HEK293 (cell line): ENCODE data around the gene IGFALS.

Experiments used
- CTCF ChIA-PET: fragments of 350-600 bp; formaldehyde crosslinking; extraction: SDS; loops from one replicate; lab custom pipeline; 2021; ENCODE audit warnings: antibody characterized with exemption; lab: Yijun Ruan, JAX
- POLR2A ChIA-PET: fragments of 300-600 bp; formaldehyde crosslinking; extraction: SDS; loops from one replicate; lab custom pipeline; 2020; ENCODE audit warnings: antibody characterized with exemption, inconsistent platforms; lab: Yijun Ruan, JAX
- H3K27ac ChIP-seq: fragments of 200-500 bp; sonication (Bioruptor generic); 2 replicates; pipeline ENCODE4 v1.5.1; 2014; ENCODE audit warnings: low read depth, low read length, control low read depth, inconsistent platforms; ENCODE audit errors: extremely low read depth
- H3K36me3 ChIP-seq, 2 experiments: fragments of 200-500 bp in 1 of 2; sonication (Bioruptor generic) in 1 of 2; 1 replicate in 1 of 2; 2 replicates in 1 of 2; pipeline ENCODE4 v1.5.1; 2014 to 2017; ENCODE audit warnings: inconsistent platforms in 2 of 2, low read length in 2 of 2; ENCODE audit not compliant: control insufficient read depth in 2 of 2, insufficient read depth in 1 of 2
- H3K4me1 ChIP-seq: fragments of 200-500 bp; sonication (Bioruptor generic); 2 replicates; pipeline ENCODE4 v1.5.1; 2014; ENCODE audit warnings: mild to moderate bottlenecking, low read length, inconsistent platforms; ENCODE audit not compliant: control insufficient read depth, insufficient read depth
- H3K4me3 ChIP-seq: 2 replicates; pipeline ENCODE4 v1.5.1; 2011; ENCODE audit warnings: low read depth, mild to moderate bottlenecking, control low read depth, low read length, moderate library complexity
- H3K9me3 ChIP-seq: fragments of 200-500 bp; sonication (Bioruptor generic); 2 replicates; pipeline ENCODE4 v1.5.1; 2014; ENCODE audit warnings: low read depth, low read length, inconsistent platforms; ENCODE audit not compliant: control insufficient read depth, insufficient read depth
- BCL11B ChIP-seq: fragments of 450-650 bp; formaldehyde crosslinking; IDR thresholded peaks from 2 replicates; pipeline ENCODE4 v1.5.1; 2016; ENCODE audit warnings: low read depth, missing biosample characterization, missing genetic modification characterization
- ZBTB17 ChIP-seq: fragments of 450-650 bp; formaldehyde crosslinking; IDR thresholded peaks from 2 replicates; pipeline ENCODE4 v1.5.1; 2016; ENCODE audit warnings: missing biosample characterization, missing genetic modification characterization
- ZBTB6 ChIP-seq: fragments of 450-650 bp; formaldehyde crosslinking; IDR thresholded peaks from 2 replicates; pipeline ENCODE4 v1.5.1; 2017; ENCODE audit warnings: missing biosample characterization, missing genetic modification characterization
- ZFP41 ChIP-seq: fragments of 450-650 bp; formaldehyde crosslinking; IDR thresholded peaks from 2 replicates; pipeline ENCODE4 v1.5.1; 2016; ENCODE audit warnings: missing biosample characterization, missing genetic modification characterization, borderline replicate concordance
- ZNF121 ChIP-seq: fragments of 450-650 bp; formaldehyde crosslinking; IDR thresholded peaks from 2 replicates; pipeline ENCODE4 v1.5.1; 2016; ENCODE audit warnings: missing biosample characterization, missing genetic modification characterization
- ZNF423 ChIP-seq: fragments of 450-650 bp; formaldehyde crosslinking; IDR thresholded peaks from 2 replicates; pipeline ENCODE4 v1.5.1; 2016; ENCODE audit warnings: missing biosample characterization, missing genetic modification characterization
- ZNF433 ChIP-seq: fragments of 450-650 bp; formaldehyde crosslinking; IDR thresholded peaks from 2 replicates; pipeline ENCODE4 v1.5.1; 2016; ENCODE audit warnings: missing biosample characterization, missing genetic modification characterization, low read depth
- ZNF521 ChIP-seq: fragments of 450-650 bp; formaldehyde crosslinking; IDR thresholded peaks from 2 replicates; pipeline ENCODE4 v1.5.1; 2017; ENCODE audit warnings: missing biosample characterization, mild to moderate bottlenecking, missing genetic modification characterization
- ZNF560 ChIP-seq: fragments of 450-650 bp; formaldehyde crosslinking; IDR thresholded peaks from 2 replicates; pipeline ENCODE4 v1.5.1; 2017; ENCODE audit warnings: missing biosample characterization, missing genetic modification characterization, borderline replicate concordance
- ZNF600 ChIP-seq: fragments of 450-650 bp; formaldehyde crosslinking; IDR thresholded peaks from 2 replicates; pipeline ENCODE4 v1.5.1; 2016; ENCODE audit warnings: missing biosample characterization, missing genetic modification characterization
- ZNF645 ChIP-seq: fragments of 450-650 bp; formaldehyde crosslinking; IDR thresholded peaks from 2 replicates; pipeline ENCODE4; 2016; ENCODE audit warnings: missing biosample characterization, missing genetic modification characterization
- ZNF660 ChIP-seq: fragments of 450-650 bp; IDR thresholded peaks from 2 replicates; pipeline ENCODE4 v1.5.1; 2018; ENCODE audit warnings: missing biosample characterization, mild to moderate bottlenecking, missing genetic modification characterization
- ZNF830 ChIP-seq: fragments of 450-650 bp; IDR thresholded peaks from 2 replicates; pipeline ENCODE4 v1.5.0; 2018; ENCODE audit warnings: missing biosample characterization, missing genetic modification characterization, low read depth, mild to moderate bottlenecking, moderate library complexity
- TF ChIP-seq, protein P1 (sequence below): fragments of 450-650 bp; formaldehyde crosslinking; IDR thresholded peaks from 2 replicates; pipeline ENCODE4 v1.5.1; 2016; ENCODE audit warnings: missing biosample characterization, missing genetic modification characterization
- TF ChIP-seq, protein P2 (sequence below): fragments of 450-650 bp; formaldehyde crosslinking; conservative IDR thresholded peaks from 2 replicates; pipeline ENCODE4 v1.5.1; 2016; ENCODE audit warnings: low read depth, missing biosample characterization, missing genetic modification characterization

IGFALS gene

DNA sequence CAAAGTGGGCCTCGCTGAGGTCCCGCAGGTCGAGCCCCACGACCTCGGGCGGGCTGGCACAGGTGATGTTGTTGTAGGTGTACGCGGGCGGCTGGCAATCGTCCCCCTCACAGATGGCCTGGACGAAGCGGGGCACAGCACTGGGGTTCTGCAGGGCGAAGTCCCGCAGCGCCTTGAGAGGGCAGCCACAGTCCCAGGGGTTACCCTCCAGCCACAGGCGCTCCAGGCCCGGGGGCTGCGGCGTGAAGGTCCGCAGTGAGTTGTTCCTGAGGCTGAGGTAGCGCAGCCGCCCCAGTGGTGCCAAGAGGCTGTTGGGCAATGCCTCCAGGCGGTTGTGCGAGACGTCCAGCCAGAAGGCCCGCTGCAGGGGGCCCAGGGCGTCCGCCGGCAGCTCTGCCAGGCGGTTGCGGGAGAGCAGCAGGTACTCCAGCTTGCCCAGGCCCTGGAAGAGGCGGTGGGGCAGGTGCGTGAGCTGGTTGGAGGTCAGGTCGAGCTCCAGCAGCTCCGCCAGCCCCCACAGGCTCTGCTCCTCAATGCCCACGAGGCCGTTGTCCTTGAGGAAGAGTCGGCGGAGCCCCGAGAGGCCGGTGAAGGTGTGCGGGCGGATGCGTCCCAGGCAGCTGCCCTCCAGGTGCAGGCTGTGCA is 2.8 kb downstream of the IGFALS start:
- no peak for TF ChIP-seq ZNF660 (tag by site-specific recombination)
- peak; percentile 64; the same call in 1 of the 2 replicates for TF ChIP-seq BCL11B (tag by site-specific recombination)
- TF ChIP-seq, all 188 proteins: peak for 1
- no peaks in the 10 kb centered on the region for H3K4me1 ChIP-seq
- no peaks in the 10 kb centered on the region for H3K9me3 ChIP-seq
- H3K36me3 ChIP-seq = peaks cover 0 to 48% of the 10 kb centered on the region in 2 experiments; a peak in 2 of 3 replicates
- ChIA-PET POLR2A (interaction anchor here (0.8 to 3.8 kb wide), 2 partner anchors 9 to 13 kb away, joined by 3 to 19 read pairs; partner anchors contain the start of genes NUBP2 and SPSB3), CTCF (no interaction called here)
- H3K27ac ChIP-seq = no peak overlapping the region
- no peak overlapping the region for H3K4me3 ChIP-seq

DNA sequence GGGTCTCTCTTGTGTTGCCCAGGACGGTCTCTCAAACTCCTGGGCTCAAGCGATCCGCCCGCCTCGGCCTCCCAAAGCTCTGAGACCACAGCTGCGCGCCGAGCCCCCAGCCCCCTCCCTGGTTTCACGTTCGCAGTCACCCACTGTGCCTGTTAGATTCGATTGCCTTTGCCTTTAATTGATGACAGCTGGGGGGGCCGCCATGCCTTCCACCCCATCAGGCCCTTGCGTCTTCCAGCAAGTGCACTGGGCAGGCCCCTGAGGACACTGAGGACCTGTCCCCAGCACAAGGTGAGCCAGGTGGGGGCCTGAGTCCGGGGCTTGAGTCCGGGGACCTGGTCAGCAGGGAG is 3.3 kb downstream of the IGFALS start:
- ChIA-PET POLR2A (interaction anchor here (3.8 kb wide), 1 partner anchor 8 kb away, joined by 19 read pairs; the partner anchor contains the start of genes NUBP2 and SPSB3), CTCF (no interaction called here)
- peaks cover 0 to 53% of the 10 kb centered on the region in 2 experiments; a peak in 2 of 3 replicates for H3K36me3 ChIP-seq

More for the DNA sequence above, 3.3 kb downstream of the IGFALS start:
- Histone ChIP-seq H3K9me3 (no peaks in the 10 kb centered on the region), H3K4me3 (no peak overlapping the region), H3K4me1 (no peaks in the 10 kb centered on the region), H3K27ac (no peak overlapping the region)
- no peak for TF ChIP-seq ZNF121 (tag by site-specific recombination)
- TF ChIP-seq ZNF423 (tag by site-specific recombination) = no peak
- no peak for TF ChIP-seq ZFP41
- TF ChIP-seq ZNF560 = no peak
- TF ChIP-seq, protein P1, sequence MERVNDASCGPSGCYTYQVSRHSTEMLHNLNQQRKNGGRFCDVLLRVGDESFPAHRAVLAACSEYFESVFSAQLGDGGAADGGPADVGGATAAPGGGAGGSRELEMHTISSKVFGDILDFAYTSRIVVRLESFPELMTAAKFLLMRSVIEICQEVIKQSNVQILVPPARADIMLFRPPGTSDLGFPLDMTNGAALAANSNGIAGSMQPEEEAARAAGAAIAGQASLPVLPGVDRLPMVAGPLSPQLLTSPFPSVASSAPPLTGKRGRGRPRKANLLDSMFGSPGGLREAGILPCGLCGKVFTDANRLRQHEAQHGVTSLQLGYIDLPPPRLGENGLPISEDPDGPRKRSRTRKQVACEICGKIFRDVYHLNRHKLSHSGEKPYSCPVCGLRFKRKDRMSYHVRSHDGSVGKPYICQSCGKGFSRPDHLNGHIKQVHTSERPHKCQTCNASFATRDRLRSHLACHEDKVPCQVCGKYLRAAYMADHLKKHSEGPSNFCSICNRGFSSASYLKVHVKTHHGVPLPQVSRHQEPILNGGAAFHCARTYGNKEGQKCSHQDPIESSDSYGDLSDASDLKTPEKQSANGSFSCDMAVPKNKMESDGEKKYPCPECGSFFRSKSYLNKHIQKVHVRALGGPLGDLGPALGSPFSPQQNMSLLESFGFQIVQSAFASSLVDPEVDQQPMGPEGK (tag by site-specific recombination) = no peak
- TF ChIP-seq ZBTB17 (tag by site-specific recombination) = no peak
- TF ChIP-seq ZNF433 = no peak
- no peak for TF ChIP-seq ZNF600 (tag by site-specific recombination)
- no peak for TF ChIP-seq ZNF830 (tag by site-specific recombination)
- no peak for TF ChIP-seq ZNF645 (tag by site-specific recombination)
- TF ChIP-seq, protein P2, sequence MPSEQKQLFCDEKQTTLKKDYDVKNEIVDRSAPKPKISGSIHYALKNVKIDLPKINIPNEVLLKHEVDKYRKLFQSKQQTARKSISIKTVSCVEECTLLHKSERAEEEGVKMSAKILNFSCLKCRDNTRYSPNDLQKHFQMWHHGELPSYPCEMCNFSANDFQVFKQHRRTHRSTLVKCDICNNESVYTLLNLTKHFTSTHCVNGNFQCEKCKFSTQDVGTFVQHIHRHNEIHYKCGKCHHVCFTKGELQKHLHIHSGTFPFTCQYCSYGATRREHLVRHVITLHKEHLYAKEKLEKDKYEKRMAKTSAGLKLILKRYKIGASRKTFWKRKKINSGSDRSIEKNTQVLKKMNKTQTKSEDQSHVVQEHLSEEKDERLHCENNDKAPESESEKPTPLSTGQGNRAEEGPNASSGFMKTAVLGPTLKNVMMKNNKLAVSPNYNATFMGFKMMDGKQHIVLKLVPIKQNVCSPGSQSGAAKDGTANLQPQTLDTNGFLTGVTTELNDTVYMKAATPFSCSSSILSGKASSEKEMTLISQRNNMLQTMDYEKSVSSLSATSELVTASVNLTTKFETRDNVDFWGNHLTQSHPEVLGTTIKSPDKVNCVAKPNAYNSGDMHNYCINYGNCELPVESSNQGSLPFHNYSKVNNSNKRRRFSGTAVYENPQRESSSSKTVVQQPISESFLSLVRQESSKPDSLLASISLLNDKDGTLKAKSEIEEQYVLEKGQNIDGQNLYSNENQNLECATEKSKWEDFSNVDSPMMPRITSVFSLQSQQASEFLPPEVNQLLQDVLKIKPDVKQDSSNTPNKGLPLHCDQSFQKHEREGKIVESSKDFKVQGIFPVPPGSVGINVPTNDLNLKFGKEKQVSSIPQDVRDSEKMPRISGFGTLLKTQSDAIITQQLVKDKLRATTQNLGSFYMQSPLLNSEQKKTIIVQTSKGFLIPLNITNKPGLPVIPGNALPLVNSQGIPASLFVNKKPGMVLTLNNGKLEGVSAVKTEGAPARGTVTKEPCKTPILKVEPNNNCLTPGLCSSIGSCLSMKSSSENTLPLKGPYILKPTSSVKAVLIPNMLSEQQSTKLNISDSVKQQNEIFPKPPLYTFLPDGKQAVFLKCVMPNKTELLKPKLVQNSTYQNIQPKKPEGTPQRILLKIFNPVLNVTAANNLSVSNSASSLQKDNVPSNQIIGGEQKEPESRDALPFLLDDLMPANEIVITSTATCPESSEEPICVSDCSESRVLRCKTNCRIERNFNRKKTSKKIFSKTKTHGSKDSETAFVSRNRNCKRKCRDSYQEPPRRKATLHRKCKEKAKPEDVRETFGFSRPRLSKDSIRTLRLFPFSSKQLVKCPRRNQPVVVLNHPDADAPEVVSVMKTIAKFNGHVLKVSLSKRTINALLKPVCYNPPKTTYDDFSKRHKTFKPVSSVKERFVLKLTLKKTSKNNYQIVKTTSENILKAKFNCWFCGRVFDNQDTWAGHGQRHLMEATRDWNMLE (tag by site-specific recombination) = no peak
- TF ChIP-seq ZNF521 (tag by site-specific recombination) = no peak
- no peak for TF ChIP-seq ZBTB6 (tag by site-specific recombination)
